Measurements from ENCODE around the gene RPH3AL.
"Not testable (repeated sequence)": the region's sequence is repeated elsewhere in the genome, so short reads cannot be mapped to it uniquely, and the experiment has no call there.

- not testable (repeated sequence) for TF ChIP-seq TAF1 (IDR thresholded peaks at IDR 0.05; ENCODE audit: borderline replicate concordance, low read depth, low read length); POLR2AphosphoS5 (IDR thresholded peaks at IDR 0.05; ENCODE audit: low read depth, low read length)
Observed at GRCh38 chr17:366657-367615, 14.3 kb upstream of the RPH3AL start.

Data from GM12892 (cell line).